Measurements from ENCODE around the gene CALCOCO1.
A peak's percentile ranks its signal among the peaks of the same experiment; 100 is the strongest.

Gene CALCOCO1

GRCh38 chr12:53751336-53752191, 24.3 kb upstream of the CALCOCO1 start, which contains the start of gene CISTR:
CISTR (minus strand) TSS chr12:53751979.
- peak in 1 of 2 donors; percentile 30 for DNase-seq

- DNase-seq: peak; percentile 18 to 29
These were observed 23.6 kb upstream of the CALCOCO1 start for GRCh38 chr12:53750812-53751335.

GRCh38 chr12:53749986-53750811, 22.9 kb upstream of the CALCOCO1 start:
- DNase-seq: no peak

- DNase-seq: no peak
These were observed 21.0 kb upstream of the CALCOCO1 start for GRCh38 chr12:53748072-53748840.

- no peak for DNase-seq
These were observed 19.8 kb upstream of the CALCOCO1 start for GRCh38 chr12:53747095-53747494.

- peak; percentile 87 to 88 for DNase-seq
These were observed 19.4 kb upstream of the CALCOCO1 start for GRCh38 chr12:53746592-53747092.

- DNase-seq: no peak
These were observed 17.5 kb upstream of the CALCOCO1 start for GRCh38 chr12:53744751-53745150.

- no peak for DNase-seq
These were observed 16.8 kb upstream of the CALCOCO1 start for GRCh38 chr12:53744130-53744441.

GRCh38 chr12:53743266-53744129, 16.2 kb upstream of the CALCOCO1 start:
- peak; percentile 64 to 77 for DNase-seq

- DNase-seq: peak in 1 of 2 donors; percentile 5
These were observed 12.9 kb upstream of the CALCOCO1 start for GRCh38 chr12:53740130-53740491.

- no peak for DNase-seq
These were observed 12.2 kb upstream of the CALCOCO1 start for GRCh38 chr12:53739214-53740129.

- DNase-seq: peak in 1 of 2 donors; percentile 42
These were observed 11.4 kb upstream of the CALCOCO1 start for GRCh38 chr12:53738406-53739213.

- DNase-seq: no peak
These were observed 10.7 kb upstream of the CALCOCO1 start for GRCh38 chr12:53737951-53738405.

GRCh38 chr12:53737093-53737808, 10.0 kb upstream of the CALCOCO1 start:
- no peak for DNase-seq

GRCh38 chr12:53736592-53736991, 9.3 kb upstream of the CALCOCO1 start:
- DNase-seq: no peak

GRCh38 chr12:53735556-53735955, 8.3 kb upstream of the CALCOCO1 start:
- no peak for DNase-seq

- no peak for DNase-seq
These were observed 7.2 kb upstream of the CALCOCO1 start for GRCh38 chr12:53734425-53734824.

GRCh38 chr12:53733807-53734200, 6.6 kb upstream of the CALCOCO1 start:
- no peak for DNase-seq
